Endothelial cell of umbilical vein (primary cell): ENCODE data around the gene HECTD1. TPM values are rescaled to one million over a fixed set of nuclear protein-coding genes. Genes with fewer than 3 reads are reported as not detected.

Experiments used
- BruUV-seq: library from RNA; stranded (reverse); fragments of 400-500 nt; replicated peaks from 2 replicates; lab custom pipeline; 2021; lab: Mats Ljungman, UMichigan
- CTCF ChIA-PET: fragments of 300-600, 350-600 bp; sonication (Branson Sonifier 250); formaldehyde crosslinking; loops from one replicate; lab custom pipeline; 2021; ENCODE audit warnings: antibody characterized with exemption, inconsistent platforms; lab: Charles Lee
- POLR2A ChIA-PET: fragments of 300-600, 350-600 bp; sonication (Branson Sonifier 250); formaldehyde crosslinking; loops from one replicate; lab custom pipeline; 2021; ENCODE audit warnings: antibody characterized with exemption, inconsistent platforms; lab: Charles Lee
- DNase-seq: peaks from one replicate; pipeline ENCODE4 v3.0.0-alpha.2; 2011; ENCODE audit warnings: low read depth, low spot score
- FAIRE-seq: peaks from 2 replicates; lab custom pipeline; 2011; peaks lifted over from hg19 to GRCh38; lab: Jason Lieb, UNC
- H2AFZ ChIP-seq: 2 replicates; pipeline ENCODE4 v1.6.0; 2012; ENCODE audit warnings: low read depth, low read length, control low read depth, inconsistent platforms
- H3K27ac ChIP-seq: 2 replicates; pipeline ENCODE4 v1.5.1; 2011; ENCODE audit warnings: low read depth, mild to moderate bottlenecking, control low read depth, low read length, moderate library complexity; ENCODE audit not compliant: insufficient read depth
- H3K27me3 ChIP-seq, 2 experiments: 2 replicates each; pipeline versions ENCODE4 v1.6.0 to v1.6.1; 2011; ENCODE audit warnings: low read length in 2 of 2, mixed read lengths in 1 of 2; ENCODE audit not compliant: control insufficient read depth in 2 of 2, insufficient read depth in 2 of 2
- H3K36me3 ChIP-seq, 2 experiments: 2 replicates in 1 of 2; 3 replicates in 1 of 2; pipeline ENCODE4 v1.5.1; 2011; ENCODE audit warnings: low read length in 2 of 2, mild to moderate bottlenecking in 1 of 2, moderate library complexity in 1 of 2; ENCODE audit not compliant: control insufficient read depth in 2 of 2, insufficient read depth in 2 of 2; ENCODE audit errors: extremely low read depth in 1 of 2
- H3K4me1 ChIP-seq: 3 replicates; pipeline ENCODE4 v1.5.1; 2011; ENCODE audit warnings: mild to moderate bottlenecking, low read length; ENCODE audit not compliant: control insufficient read depth, insufficient read depth; ENCODE audit errors: extremely low read depth
- H3K4me2 ChIP-seq: 2 replicates; pipeline ENCODE4 v1.6.1; 2011; ENCODE audit warnings: low read length, control low read depth, mixed read lengths; ENCODE audit not compliant: insufficient read depth
- H3K4me3 ChIP-seq, 3 experiments: fragments of 200-600 bp in 1 of 3; sonication (generic), shearing (Covaris generic) in 1 of 3; replicated peaks in 1 of 3; 2 replicates each; pipeline ENCODE4 v1.5.1; 2011 to 2016; ENCODE audit warnings: control low read depth in 3 of 3, low read length in 3 of 3, mild to moderate bottlenecking in 2 of 3, inconsistent platforms in 1 of 3, low read depth in 1 of 3, moderate library complexity in 1 of 3; ENCODE audit not compliant: insufficient read depth in 1 of 3
- H3K79me2 ChIP-seq: 2 replicates; pipeline ENCODE4 v1.6.0; 2012; ENCODE audit warnings: low read length, inconsistent platforms; ENCODE audit not compliant: control insufficient read depth, insufficient read depth
- H3K9ac ChIP-seq: replicated peaks from 2 replicates; pipeline ENCODE3; 2011; ENCODE audit warnings: low read length, control low read depth; ENCODE audit not compliant: insufficient read depth; ENCODE audit errors: extremely low read depth
- H3K9me1 ChIP-seq: replicated peaks from 3 replicates; pipeline ENCODE4 v1.6.0; 2011; ENCODE audit warnings: mild to moderate bottlenecking, low read length; ENCODE audit not compliant: control insufficient read depth, insufficient read depth; ENCODE audit errors: extremely low read depth
- H3K9me3 ChIP-seq: replicated peaks from 2 replicates; pipeline ENCODE4 v1.5.1; 2012; ENCODE audit warnings: low read length, inconsistent platforms; ENCODE audit not compliant: control insufficient read depth, insufficient read depth
- H4K20me1 ChIP-seq: replicated peaks from 2 replicates; pipeline ENCODE3; 2011; ENCODE audit warnings: mild to moderate bottlenecking, low read length; ENCODE audit not compliant: control insufficient read depth, insufficient read depth; ENCODE audit errors: extremely low read depth
- FOS ChIP-seq: IDR thresholded peaks from 2 replicates; pipeline ENCODE4 v1.6.1; 2011; ENCODE audit warnings: mild to moderate bottlenecking, low read length, moderate library complexity, borderline replicate concordance; ENCODE audit not compliant: insufficient read depth
- GATA2 ChIP-seq: IDR thresholded peaks from 2 replicates; pipeline ENCODE4 v1.7.0; 2011; ENCODE audit warnings: low read depth, mild to moderate bottlenecking, moderate library complexity, mixed read lengths, low read length; ENCODE audit not compliant: insufficient read length, insufficient read depth
- JUN ChIP-seq: IDR thresholded peaks from 2 replicates; pipeline ENCODE4 v1.6.1; 2011; ENCODE audit warnings: borderline replicate concordance, low read depth; ENCODE audit not compliant: insufficient read length, insufficient read depth
- MYC ChIP-seq: IDR thresholded peaks from one replicate; pipeline ENCODE4 v1.6.1; 2011; ENCODE audit warnings: mild to moderate bottlenecking, low read depth, low read length
- POLR2A ChIP-seq: IDR thresholded peaks from 2 replicates; pipeline ENCODE4 v1.6.1; 2012; ENCODE audit warnings: low read depth, mild to moderate bottlenecking, control low read depth, low read length
- POLR2AphosphoS5 ChIP-seq: IDR thresholded peaks from 2 replicates; pipeline ENCODE4 v1.6.1; 2012; ENCODE audit warnings: low read depth, mild to moderate bottlenecking, control low read depth, low read length, moderate library complexity; ENCODE audit not compliant: insufficient read depth
- dilution Hi-C: fragments of 300-500 bp; cut with MboI; formaldehyde crosslinking; loops from one replicate; pipeline ENCODE4 v1.15.0; 2019; ENCODE audit warnings: low sequenced_read_pairs; ENCODE audit not compliant: extremely low pct_ligation_motif_present
- intact Hi-C: fragments of 100-400 bp; cut with micrococcal nuclease; formaldehyde crosslinking; loops from one replicate; pipeline ENCODE4 v1.10.0; 2022
- polyA plus RNA-seq, 4 experiments: library from polyadenylated mRNA; depleted of rRNA in 3 of 4; stranded (reverse) in 3 of 4; unstranded in 1 of 4; fragments of >200 nt; gene quantifications; 2 replicates each; pipeline versions ENCODE4 v1.2.1 to v1.2.3, GENCODE V29; 2011 to 2012; ENCODE audit warnings: missing spikeins in 1 of 4
- total RNA-seq: library from RNA; stranded (reverse); gene quantifications from 2 replicates; pipeline ENCODE4 v1.2.3, GENCODE V29; 2021
- TF ChIP-seq, protein P1 (sequence below), 2 donors: IDR thresholded peaks; 1 replicate in 1 of 2; 2 replicates in 1 of 2; pipeline ENCODE4 v1.5.1; 2011; ENCODE audit warnings: low read length in 2 of 2, mild to moderate bottlenecking in 2 of 2, moderate library complexity in 2 of 2, control low read depth in 1 of 2, inconsistent platforms in 1 of 2, low read depth in 1 of 2; ENCODE audit not compliant: insufficient read depth in 1 of 2; ENCODE audit errors: extremely low read depth in 1 of 2

Gene HECTD1
- total and polyA plus RNA-seq, 2 donors (not counting 3 experiments of a cell fraction or from before 2014, with no cell fraction given): 67.9 to 181 TPM

DNA sequence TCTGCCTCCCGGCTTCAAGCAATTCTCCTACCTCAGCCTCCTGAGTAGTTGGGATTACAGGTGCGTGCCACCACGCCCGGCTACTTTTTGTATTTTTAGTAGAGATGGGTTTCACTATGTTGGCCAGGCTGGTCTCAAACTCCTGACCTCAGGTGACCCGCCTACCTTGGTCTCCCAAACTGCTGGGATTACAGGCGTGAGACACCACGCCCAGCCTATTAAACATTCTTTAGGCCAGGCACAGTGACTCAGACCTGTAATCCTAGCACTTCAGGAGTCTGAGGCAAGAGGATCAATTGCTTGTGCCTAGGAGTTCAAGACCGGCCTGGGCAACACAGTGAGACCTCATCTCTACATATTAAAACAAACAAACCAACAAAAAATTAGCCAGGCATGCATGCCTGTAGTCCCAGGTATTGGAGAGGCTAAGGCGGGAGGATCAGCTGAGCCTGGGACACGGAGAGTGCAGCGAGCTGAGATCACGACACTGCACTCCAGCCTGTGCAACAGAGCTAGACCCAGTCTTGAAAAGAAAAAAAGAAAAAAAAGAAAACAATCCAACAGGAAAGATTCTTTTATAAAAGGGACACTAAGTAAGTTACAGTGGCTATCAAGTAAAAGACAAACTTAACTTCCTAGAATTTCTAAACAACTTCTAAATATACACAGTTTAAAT lies 70.2 kb downstream of the HECTD1 start:
- Histone ChIP-seq H3K79me2 (no peaks in the 10 kb centered on the region), H3K36me3 (peaks cover 8 to 39% of the 10 kb centered on the region in 2 experiments), H3K4me1 (peaks cover 2% of the 10 kb centered on the region), H3K27ac (no peak overlapping the region), H3K9me3 (no peaks in the 10 kb centered on the region), H3K4me3 (no peak overlapping the region), H3K4me2 (no peak overlapping the region), H3K27me3 (no peaks in the 10 kb centered on the region), H4K20me1 (no peaks in the 10 kb centered on the region), H2AFZ (no peak overlapping the region), H3K9me1 (no peaks in the 10 kb centered on the region), H3K9ac (no peak overlapping the region)
- ChIA-PET POLR2A (no interaction called here), CTCF (no interaction called here)
- intact Hi-C loops (no loop called here), dilution Hi-C loops (no loop called here)
- TF ChIP-seq POLR2AphosphoS5: no peak
- TF ChIP-seq POLR2A: no peak
- TF ChIP-seq GATA2: no peak
- TF ChIP-seq, protein P1, sequence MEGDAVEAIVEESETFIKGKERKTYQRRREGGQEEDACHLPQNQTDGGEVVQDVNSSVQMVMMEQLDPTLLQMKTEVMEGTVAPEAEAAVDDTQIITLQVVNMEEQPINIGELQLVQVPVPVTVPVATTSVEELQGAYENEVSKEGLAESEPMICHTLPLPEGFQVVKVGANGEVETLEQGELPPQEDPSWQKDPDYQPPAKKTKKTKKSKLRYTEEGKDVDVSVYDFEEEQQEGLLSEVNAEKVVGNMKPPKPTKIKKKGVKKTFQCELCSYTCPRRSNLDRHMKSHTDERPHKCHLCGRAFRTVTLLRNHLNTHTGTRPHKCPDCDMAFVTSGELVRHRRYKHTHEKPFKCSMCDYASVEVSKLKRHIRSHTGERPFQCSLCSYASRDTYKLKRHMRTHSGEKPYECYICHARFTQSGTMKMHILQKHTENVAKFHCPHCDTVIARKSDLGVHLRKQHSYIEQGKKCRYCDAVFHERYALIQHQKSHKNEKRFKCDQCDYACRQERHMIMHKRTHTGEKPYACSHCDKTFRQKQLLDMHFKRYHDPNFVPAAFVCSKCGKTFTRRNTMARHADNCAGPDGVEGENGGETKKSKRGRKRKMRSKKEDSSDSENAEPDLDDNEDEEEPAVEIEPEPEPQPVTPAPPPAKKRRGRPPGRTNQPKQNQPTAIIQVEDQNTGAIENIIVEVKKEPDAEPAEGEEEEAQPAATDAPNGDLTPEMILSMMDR (IDR thresholded peaks at IDR 0.05; ENCODE audit: extremely low read depth in 1 of 2, insufficient read depth in 1 of 2, low read depth in 1 of 2, low read length in 2 of 2): no peak
- no peak for TF ChIP-seq FOS
- no peak for TF ChIP-seq MYC
- no peak for TF ChIP-seq JUN
- BruUV-seq: no TSS peak
- DNase-seq (no peak), FAIRE-seq (no peak)
